NCI-H146 (cell line): ENCODE results near the gene IGFBPL1.
"Not testable (repeated sequence)": the region's sequence is repeated elsewhere in the genome, so short reads cannot be mapped to it uniquely, and the experiment has no call there.

Experiments used
- DNase-seq: peaks from one replicate; lab custom pipeline; 2025; lab: John Stamatoyannopoulos, UW

The IGFBPL1 gene

DNA sequence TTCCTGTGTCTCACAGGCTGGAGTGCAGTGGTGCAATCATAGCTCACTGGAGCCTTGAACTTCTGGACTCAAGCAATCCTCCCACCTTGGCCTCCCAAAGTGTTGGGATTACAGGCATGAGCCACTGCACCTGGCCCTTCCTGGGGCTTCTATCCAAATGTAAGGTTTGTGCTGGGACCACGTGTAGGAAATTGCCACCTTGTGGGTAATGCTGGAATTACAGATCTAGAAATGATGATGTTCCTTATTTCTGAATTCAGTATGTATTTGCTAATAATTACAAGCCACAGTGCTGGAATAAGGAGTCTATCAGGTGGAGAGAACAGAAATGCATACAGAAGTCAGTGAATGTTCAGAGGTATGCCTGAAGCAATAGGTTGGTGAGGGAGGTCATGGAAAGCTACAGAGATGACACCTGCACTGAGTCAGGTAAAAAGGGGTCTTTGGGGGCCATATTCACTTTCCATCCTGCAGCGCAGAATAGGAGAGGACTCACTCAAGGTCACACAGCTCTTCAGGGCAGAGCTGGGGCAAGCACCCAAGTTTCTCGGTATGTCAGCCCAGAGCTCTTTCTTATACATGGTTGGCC lies 8.8 kb upstream of the IGFBPL1 start:
- DNase-seq = peak; percentile 71

DNA sequence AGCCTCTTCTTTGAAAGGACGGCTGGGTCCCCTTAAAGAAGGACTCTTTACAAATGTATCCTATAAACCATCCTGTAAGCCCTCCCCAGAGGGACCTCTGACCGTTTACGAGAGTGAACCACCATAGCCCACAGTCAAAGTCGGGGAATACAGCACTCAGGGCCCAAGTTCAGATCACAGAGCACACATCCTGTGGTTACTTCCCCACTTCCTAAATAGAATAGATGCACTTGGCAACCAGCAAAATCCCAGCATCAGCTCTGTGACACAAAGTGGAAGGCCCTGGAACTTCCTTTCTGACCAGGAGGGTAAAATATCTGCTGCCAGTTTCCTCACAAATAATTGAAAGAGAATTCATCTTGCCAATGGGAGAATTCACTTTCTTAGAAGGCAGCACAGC lies 6.9 kb upstream of the IGFBPL1 start:
- no peak for DNase-seq

DNA sequence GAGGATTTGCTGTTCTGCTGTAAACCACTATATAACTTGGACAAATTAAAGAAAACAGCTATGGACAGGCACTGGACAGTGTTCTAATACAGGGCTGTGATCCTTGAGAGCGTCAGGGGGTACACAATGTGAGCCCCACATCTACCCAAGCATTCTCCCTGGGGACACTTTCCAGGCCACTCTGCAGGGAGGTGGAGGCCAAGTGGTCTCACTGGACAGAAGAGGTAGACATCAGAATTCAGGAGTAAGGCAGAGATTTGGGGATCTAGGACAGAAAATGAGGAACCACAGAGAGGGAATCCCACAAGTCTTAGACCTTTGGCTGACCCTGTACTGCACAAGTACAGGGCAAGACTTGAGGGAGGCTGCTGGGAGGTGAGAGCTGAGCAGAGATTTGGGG lies 3.8 kb upstream of the IGFBPL1 start:
- DNase-seq = no peak

DNA sequence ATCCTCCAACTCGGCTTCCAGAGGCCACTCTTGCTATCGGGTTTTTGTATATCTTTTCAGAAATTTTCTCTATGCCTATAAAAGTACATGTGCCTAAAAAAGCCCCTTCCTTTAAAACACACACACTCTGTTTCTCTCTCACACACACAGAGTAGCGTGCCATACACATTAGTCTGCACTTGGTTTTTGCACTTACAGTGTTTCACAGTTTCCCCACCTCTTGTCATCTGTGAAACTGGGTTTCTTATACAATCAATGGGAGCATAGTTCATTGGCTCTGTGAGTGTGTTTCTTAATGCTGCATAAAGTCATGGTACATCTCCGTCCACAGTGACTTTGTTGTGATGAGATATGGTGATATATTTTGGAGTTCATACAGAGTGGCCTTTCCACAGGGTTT lies 664 bp upstream of the IGFBPL1 start:
- DNase-seq = no peak

DNA sequence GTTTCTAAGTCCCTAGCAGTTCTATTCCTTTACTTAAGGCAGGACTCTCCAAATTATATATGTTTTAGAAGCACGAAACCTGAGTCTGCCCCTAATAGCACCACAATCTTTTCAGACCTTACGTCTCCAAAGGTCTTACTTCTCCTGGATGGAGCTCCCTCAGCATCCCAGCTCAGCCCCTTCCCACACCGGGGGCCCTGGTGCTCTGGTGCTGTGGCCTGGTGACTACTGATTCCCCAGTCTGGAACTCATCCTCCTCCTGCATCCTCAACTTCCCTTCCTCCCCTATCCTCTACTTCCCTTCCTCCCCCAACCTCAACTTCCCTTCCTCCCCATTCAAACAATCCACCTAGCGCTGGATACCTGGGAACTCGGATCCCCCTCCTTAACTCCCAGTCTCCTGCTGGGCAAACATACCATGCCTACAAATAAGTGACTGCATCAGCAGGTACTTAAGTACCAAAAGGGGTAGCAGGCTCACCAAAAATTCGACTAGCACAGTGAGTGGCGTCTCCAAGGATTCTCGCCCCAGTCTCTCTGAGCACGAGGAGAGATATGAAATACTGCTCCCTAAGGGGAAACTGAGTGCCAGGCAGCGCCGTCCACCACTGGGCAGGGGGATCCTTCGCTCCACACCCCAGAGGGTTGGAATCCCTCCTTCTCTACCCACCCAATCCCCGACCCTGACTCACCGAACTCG lies 831 bp downstream of the IGFBPL1 start:
- DNase-seq = peak; percentile 54

DNA sequence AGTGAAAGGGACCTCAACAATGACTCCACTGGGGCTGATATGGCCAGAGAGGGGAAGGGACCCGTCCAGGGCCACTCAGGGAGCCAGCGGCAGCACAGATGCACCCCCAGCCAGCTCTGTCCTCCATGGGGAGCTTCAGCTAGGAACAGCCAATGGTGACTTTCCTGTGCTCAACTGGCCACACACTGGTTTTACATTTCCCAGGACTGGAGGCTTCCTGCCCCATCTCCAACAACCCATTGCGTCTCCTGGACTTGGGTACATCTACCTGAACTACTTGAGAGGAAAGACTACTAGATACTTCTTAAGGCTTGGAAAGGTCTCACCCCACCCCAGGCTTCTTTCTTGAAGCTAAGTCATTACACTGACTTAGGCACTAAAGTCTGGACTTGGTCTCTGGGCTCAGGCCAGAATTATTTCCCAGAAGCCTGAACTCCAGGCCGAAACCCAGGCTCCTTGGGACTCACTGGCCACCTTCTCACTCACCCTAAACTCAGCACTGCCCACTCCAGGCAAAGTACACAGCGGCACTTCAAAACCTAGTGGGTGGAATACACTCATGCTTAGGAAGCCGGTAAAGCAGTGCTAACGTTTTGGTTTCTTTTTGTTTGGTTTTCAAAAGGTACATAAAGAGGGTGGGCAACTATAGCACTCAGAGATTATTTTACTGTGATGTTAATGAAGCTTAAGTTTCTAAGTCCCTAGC lies 1.5 kb downstream of the IGFBPL1 start:
- DNase-seq = no peak

DNA sequence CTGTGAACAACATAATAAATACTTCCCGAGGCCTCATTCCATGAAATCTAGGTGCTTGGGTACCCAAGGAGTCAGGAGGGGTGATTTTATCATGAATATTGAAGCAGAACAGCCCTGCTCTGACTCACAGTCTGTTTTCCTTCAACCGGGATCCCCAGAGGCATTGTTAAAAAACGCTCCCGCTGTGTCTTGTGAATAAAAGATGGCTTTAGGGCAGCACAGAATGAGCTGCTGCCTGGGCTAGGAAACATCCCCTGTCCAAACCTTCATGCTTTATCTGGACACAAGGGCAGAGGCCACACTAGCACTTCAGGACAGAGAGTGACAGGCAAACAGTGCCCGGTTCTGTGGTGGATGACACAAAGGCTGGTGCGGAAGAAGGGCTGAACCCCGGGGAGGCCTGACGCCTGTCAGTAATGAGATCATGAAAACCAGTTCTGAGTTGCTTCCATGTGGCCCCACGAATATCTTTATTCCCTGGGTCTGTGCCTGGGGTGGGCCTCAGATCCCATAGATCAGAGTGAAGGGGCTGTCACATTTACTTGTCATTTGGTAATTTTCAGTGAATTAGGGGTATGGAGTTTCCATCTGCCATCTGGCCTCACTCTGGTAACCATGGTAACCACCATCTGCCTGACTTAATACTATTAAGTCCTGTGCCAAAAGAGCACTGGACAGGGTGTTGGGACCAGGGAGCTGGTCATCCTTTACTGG lies 2.6 kb downstream of the IGFBPL1 start:
- peak; percentile 95 for DNase-seq

DNA sequence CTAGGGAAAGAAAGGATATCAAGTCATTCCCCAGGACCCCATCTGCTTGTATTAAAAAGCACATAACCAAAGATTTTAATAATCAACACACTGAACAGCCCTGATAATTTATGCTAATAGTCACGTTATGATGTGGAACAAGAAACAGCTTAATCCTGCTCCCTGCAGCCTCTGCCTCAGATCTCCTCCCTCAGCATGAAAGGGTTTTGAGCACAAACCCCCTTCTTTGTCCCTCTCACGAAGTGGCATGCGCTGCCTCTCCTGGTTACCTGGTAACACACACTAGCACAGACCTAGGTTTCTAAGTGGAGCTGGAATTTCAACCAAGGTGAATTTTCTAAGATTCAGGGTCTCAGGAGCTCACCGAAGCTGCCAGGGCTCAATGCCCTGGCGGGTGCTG lies 5.1 kb downstream of the IGFBPL1 start:
- DNase-seq = no peak

DNA sequence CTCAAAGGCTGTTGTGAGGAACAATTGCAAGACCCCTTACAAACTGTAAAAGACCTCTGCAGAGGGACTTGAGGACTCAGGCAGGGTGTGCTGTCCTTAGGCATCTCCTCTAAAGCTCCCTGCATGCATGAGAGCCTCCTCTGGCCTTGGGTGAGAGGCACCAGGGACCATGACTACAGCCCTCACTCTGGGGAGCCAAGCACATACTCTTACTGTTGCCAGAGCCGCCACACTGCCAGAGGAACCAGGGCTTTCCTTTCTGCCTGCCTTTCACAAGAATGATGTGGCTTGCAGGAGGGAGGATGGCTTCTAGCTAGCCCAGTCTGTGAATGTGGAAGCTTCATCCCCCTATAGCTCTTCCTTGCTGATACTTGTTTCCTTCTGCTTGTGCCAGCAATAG lies 5.9 kb downstream of the IGFBPL1 start:
- DNase-seq = no peak

DNA sequence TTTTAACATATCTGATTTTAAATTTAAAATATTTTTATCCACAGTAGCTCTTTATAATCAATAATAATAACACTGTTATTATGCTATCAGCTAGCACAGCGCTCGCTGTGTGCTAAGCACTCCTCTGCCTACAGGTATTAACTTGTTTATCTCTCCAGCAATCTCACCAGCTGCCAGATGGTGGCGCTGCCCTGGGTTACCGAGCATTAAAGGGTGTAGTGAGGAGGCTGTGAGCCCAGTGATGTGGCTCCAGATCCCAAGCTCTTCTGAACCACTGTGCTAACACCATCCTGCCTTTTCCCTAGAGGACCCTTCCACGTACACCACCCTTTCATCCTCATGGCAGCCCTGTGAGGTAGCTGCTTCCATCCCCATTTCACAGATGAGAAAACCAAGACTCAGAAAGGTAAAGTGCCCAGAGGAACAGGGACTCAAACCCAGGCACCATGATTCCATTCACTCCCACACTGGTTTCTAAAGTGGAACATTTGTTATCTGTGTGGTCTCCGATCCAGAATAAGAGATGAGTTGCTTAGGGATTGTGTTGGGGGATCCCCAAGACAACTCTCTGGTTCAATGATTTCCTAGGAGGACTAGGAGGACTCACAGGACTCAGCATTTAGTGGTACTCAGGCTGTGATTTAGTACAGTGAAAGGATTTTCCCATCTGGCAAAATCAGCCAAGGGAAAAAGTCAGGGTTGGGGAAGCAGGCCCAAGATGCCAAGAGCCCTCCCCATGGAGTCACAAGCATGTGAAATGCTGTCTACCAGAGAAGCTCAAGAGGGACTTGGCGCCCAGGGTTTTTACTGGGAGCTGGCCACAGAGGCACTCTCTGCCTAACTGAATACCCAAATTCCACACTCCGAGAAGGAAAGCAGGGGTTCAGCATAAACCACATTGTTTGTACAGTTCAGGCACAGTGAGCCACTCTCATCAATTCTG lies 7.0 kb downstream of the IGFBPL1 start:
- peak; percentile 32 for DNase-seq

DNA sequence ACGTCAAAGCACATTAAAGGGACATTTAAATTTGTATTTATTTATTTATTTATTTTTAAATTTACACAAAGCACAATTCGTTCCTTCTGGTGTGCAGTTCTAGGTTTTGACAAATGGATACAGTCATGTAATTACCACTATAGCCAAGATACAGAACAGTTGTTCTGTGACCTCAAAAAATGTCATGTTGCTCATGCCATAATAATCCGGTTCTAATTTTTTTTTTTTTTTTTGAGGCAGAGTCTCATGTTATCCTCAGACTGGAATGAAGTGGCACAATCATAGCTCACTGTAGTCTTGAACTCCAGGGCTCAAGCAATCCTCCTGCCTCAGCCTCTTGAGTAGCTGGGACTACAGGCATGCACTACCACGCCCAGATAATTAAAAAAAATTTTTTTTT lies 7.8 kb downstream of the IGFBPL1 start:
- no peak for DNase-seq

DNA sequence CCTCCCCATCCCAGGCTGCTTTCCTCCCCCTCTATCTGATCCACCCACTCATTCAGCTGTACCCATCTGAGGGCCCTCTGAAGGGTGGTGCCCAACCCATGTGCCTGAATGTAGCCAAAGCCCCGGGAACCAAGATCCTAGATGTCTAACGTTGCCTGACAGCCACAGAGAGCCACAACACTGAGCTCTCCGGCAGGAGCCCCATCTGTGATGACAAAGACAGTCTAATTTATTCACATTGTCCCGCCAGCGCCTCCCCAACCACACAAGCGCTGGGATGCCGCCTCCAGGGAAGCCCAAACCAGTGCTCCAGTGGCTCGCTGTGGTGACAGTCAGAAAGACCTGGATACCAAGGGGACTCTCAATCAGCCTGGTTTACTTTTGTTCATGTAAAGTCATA lies 8.4 kb downstream of the IGFBPL1 start:
- no peak for DNase-seq

DNA sequence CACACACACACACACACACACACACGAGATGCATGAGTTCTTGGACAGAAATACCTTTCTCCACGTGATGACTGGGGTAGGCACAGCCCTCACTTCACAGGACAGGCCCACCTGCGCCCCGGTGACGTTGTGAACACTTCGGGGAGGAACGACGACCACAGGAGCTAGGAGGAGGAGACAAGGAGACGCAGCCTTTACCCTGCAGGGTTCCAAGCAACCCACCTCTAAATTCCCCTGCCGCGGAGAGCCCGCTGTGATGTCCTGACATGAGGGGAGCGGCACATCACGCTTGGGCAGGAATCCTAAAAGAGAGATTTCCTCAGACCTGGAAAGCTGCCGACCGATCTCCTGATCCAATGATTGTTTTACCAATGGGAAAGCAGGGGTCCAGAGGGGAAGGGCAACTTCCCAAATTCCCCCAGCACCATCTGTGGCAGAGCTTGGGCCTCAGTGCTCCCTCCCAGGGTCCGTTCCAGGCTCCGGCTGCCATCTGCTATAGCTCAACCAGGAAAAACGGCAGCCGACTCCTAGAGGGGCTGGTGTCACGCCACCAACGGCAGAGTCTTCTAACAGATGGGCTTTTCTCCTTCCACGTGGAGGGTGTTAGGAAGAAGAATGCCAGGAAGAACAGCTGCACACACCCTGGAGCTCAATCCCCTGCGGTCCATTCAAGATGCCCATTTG lies 10.1 kb downstream of the IGFBPL1 start:
- no peak for DNase-seq

DNA sequence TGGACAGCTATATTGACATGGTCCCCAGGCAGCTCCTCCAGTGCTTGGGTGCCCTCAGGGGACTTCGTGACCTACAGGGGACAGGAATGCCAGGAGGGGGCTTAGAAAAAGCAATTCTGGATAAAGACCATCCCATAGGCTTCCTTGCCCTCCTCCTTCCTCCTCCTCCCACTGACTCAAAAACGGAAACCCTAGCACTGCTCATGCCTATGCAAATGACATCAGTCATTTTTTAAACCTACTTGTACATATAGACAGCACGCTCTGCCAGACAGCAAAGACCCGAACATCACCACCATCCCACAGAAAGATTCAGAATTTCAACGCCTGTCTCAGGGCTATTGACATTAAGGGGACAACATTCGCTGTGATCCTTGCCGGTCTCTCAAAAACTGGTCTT lies 11.0 kb downstream of the IGFBPL1 start:
- DNase-seq = no peak

DNA sequence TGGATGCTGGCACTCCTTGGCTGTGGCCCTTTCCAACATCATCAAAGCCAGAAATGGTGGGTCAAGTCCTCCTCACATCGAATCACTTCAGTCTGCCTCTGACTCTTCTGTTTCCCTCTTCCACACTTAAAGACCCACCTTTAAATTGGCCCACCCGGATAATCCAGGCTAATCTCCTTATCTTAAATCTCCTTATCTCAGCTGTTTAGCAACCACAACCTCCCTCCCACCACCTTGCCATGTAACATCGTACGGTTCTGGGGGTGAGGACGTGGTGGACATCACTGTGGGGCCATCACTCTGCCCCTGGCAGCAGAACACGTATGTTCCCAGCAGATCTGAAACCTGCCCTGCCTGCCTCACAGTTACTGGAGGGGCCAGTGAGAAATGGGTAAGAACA lies 11.5 kb downstream of the IGFBPL1 start:
- DNase-seq = no peak

DNA sequence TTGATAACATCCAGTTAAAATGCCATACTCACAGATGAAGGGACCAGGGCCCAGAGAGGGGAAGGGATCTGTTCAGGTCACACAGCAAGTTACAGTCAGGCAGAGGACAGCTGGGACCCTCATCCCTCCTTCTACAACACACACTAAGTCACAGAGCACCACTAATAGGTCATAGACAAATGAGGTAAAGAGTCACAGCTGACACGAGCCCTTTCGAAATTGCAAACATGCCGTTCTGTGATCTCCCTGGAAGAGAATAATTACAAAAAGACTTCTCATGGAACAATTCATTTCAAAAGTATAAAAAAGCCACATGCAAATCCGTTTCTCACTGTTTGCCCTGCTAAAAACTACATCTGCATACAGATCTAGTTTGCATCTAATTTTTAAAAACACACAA lies 15.5 kb downstream of the IGFBPL1 start:
- DNase-seq = no peak

DNA sequence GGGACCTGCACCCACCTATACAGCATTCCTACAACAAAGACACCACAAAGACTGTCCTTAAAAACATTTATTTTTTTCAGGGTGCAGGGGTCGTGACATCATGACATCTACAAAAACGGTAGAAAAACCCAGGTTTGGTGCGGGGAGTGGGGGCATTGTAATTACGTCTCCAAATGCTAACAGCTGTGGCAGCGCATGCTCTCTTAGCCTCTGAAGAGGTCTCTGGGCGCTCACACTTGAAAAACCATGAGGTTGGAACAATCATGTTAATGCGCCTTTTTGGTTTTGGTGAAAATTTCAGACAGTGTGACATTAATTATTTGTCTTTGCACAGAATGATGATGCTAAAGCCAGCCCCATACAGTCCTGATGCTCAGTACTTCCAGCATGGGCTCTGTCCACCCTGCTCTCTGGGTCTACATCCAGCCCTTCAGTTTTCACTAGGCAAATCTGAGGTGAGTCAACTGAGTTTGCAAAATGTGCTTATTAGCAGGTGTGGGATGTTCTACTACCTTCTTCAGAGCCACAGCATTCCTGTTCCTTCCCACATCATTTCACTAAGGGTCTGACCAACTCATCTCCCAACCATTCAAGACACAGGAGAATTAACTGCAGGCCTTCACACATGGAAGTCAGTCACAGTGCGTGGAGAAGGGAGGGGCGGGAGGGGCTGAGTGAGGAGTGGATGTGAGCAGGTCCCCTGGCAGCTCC lies 17.6 kb downstream of the IGFBPL1 start:
- no peak for DNase-seq

DNA sequence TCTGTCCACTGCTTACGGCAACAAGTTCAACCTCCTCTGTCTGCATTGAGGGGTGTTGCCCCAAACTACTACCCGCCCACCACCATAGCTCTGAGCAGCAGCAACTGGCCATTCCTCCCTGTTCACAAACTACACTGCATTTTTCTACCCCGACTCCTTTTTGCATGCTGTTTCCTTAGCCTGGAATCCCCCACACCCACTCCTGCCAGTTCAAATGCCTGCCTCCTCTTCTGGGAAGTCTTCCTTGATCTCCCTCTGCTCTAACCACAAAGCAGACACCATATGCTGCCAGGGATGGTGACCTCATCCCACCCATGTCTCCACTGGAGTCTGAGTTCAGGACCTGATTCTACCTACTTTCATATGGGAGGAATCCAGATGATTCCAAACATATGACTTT lies 18.5 kb downstream of the IGFBPL1 start:
- DNase-seq = no peak

DNA sequence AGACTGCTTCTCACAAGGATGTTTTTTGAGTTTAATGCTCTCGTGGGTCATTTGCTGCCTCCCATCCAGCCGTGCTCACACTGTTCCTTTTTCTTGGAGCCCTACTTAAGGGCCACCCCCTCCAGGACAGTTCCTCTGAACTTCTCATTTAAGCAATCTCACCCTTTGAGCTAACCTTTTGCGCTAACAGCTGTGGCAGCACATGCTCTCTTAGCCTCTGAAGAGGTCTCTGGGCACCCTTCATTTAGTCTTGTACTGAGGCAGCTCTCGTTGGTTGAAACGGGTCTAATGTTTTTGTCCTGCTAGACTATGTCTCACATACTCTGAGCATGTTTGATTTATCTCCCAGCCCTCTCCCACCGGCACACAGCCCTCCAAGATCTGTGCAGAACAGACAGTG lies 19.9 kb downstream of the IGFBPL1 start:
- no peak for DNase-seq

DNA sequence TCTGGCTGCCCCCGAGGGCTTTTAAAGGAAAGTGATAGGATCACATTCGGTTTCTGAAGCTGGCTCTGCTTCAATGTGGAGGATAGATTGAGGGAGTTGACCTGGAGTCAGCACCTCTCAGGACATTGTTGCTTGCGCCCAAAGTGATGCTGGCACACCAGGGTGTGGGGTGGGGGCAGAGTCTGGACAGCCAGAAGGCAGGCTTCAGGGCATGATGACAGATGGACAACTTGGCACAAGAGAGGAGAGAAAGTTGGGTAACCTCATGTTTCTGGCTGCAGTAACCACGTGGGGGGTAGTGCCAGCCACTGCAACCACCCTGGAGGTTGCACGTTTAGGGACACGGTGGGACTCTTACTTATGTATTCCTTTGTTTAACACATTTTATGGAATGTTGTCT lies 22.3 kb downstream of the IGFBPL1 start:
- DNase-seq = no peak

DNA sequence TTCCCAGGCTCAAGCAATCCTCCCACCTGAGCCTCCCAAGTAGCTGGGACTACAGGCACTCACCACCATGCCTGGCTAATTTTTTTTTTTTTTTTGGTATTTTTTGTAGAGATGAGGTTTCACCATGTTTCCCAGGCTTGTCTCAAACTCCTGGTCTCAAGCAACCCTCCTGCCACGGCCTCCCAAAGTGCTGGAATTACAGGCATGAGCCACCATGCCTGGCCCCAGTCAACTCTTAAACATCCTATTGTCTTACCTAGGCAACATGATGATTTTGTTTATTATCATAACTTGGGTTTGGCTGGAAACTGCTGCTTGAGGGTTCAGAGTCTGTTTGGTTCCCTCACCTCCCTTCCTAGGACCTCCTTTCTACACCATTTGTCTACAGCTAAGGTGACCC lies 25.1 kb downstream of the IGFBPL1 start:
- not testable (repeated sequence) for DNase-seq
